NCI-H1694 treated with DMSO at 0.1 percent for 48 hours (cell line): Measurements from ENCODE around the gene AGAP5.

Source experiments
- DNase-seq: peaks from one replicate; lab custom pipeline; 2025; lab: John Stamatoyannopoulos, UW

Gene AGAP5

GRCh38 chr10:73653701-73654100, 44.2 kb downstream of the AGAP5 start:
- DNase-seq = no peak

GRCh38 chr10:73653195-73653594, 44.7 kb downstream of the AGAP5 start:
- no peak for DNase-seq

DNA sequence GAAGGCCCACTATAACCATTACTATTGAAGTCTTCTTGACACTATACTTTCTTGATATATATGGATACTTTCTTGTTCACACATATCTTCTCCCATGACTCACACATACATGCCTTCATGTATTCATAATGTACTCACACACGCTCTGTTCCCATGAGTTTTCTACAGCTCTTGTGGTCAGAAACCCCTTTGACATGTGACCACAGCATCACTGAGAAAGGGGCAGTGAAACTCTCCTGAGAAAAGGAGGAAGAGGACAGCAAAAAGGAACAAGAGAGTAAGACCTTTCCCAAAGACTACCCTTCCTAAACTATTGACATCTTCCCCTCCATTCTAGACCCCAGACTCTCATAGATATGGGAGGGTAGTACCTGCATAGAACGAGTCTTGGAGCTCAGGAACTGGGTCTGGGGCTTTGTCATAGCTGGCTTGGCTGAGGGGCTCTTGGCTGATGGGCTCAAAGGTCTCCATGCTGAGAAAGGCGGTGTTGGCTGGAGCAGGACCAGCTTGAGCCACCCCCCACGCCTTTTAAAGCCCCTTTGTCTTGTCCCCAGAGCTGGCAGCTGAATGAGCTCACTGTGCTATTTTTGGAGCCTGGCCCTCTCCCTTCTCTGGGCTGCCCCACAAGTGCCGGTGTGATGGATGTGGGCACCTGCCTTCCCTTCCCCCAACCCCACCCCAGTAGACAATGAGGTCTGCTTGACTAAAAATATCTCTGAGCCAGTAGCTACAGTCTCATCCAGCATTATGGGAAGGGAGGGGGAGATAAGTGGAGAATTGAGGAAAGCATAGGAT, 47.2 kb downstream of the AGAP5 start:
- no peak for DNase-seq

- no peak for DNase-seq
Observed at GRCh38 chr10:73649876-73650536, 47.9 kb downstream of the AGAP5 start.

GRCh38 chr10:73648975-73649829, 48.7 kb downstream of the AGAP5 start:
- no peak for DNase-seq

- DNase-seq = no peak
Observed at GRCh38 chr10:73647875-73648651, 49.8 kb downstream of the AGAP5 start.

DNA sequence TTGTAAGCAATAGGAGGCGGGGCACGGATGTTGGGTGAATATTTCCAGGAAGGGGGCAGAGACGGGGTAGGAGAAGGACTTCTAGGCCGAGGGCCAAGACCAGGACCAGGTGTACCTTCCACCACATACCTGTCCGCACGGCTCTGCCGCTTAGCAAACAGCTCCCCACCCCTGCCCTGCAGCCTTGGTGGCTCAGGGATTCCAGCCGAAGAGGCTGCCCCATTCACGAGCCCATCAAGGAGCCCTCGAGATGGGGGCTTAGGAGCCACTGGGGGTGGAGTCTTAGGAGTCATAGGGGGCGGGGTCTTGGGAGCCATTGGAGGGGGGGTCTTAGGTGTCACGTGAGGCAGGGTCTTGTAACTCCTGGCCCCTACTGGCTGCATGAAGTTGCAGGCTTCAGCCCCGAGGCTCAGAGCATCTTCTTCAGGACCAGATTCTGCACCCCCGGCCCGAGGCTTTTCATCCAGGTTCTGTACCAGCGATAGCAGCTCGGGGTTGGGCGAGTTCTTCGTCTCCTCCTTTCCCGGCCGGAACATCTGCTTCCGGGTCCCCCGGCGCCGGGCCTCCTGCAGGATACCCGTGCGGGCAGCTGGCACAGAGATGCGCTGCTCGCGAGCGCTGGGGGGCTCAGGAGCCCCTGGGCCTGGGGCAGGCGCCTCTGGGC, 50.6 kb downstream of the AGAP5 start:
- peak; percentile 36 for DNase-seq

DNA sequence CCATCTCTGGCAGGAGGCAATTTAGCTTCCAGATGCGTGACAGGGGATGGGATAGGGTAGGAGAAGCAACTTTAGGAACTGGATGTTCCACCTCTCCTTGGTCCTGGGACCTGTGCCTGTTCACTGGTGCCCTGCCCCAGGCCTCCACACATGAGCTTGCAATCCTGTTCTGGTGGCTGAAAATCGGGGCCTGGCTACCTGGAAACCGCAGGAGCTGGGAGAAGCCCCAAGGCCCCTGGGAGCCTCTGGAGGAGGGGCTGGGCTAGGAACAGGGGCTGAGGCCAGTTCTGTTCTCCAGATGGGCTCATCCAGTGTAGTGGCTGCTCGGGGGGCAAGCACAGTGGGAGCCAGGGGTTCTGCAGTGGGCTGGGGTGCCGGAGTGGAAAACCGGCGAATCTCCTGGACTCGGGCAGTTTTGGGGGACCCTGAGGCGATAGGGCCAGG, 51.3 kb downstream of the AGAP5 start:
- DNase-seq = no peak

DNA sequence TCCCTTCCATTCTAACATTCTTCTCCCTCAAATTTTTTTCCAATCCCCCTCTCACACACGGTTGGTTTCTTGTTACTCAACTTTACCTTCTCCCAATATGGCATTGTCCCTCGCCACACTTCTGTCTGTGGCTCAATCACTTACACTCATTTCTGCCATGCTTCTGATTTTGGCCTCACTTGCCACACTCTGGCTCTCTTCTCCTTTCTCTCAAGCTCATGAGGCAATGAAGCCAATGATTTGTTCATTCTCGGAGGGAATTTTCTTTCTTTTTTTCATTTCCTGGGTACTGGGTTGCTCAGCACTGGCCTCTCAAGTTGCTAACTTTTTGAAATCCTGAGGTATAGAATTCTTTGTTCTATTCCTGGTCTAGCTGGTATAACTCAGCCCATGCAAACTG, 52.7 kb downstream of the AGAP5 start:
- no peak for DNase-seq

- DNase-seq = no peak
Observed at GRCh38 chr10:73644767-73645166, 53.1 kb downstream of the AGAP5 start.

DNA sequence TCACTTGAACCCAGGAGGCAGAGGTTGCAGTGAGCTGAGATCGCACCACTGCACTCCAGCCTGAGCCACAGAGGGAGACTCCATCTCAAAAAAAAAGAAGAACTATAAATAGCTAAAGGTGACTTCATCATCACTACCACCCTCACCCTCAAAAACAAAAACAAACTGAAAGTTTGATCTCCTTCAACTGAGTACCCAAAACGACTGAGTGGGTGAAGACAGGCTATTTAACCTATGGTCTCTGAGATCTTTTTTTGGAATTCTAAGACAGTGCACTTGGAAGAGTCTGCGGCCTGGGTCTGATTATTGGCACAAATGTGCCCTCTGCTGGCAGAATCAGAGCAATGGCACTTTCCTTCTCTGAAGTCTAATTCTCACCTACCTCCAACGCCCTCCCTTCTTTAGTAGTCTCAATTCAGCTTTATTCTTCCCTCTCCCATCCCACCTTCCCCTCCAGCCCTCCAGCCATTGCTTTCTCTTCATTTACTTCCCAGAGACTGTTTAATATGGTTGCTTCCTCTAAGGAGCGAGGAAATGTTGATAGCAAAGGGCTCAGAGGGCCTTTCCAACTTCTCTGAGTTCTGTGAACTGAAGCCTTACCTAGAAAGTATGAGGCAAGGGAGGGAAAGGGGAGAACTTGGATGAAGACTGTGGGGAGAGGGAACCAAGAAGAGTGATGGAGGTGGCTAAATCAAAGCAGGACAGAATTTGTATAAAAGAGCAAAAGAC, 53.7 kb downstream of the AGAP5 start:
- peak; percentile 60 for DNase-seq

DNA sequence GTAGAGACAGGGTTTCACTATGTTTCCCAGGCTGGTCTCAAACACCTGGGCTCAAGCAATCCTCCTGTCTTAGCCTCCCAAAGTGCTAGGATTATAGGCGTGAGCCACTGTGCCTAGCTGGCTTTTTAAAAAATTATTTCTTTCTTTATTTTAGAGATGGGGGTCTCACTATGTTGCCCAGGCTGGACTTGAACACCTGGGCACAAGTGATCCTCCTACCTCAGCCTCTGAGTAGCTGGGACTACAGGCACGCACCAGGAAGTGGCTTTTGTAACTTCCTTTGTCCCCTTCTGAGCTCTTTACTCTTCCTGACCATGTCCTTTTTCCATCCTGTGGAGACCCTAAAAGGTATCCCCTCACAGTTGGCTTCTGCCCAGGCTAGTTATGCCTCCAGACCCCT, 54.5 kb downstream of the AGAP5 start:
- DNase-seq = no peak

- DNase-seq = no peak
Observed at GRCh38 chr10:73641328-73642060, 56.4 kb downstream of the AGAP5 start, which contains the start of gene MYOZ1. Gene MYOZ1 (minus strand): TSS chr10:73641474. CDS start chr10:73640017, 1,457 bp downstream.

- DNase-seq = no peak
Observed at GRCh38 chr10:73639286-73639685, 58.6 kb downstream of the AGAP5 start.

DNA sequence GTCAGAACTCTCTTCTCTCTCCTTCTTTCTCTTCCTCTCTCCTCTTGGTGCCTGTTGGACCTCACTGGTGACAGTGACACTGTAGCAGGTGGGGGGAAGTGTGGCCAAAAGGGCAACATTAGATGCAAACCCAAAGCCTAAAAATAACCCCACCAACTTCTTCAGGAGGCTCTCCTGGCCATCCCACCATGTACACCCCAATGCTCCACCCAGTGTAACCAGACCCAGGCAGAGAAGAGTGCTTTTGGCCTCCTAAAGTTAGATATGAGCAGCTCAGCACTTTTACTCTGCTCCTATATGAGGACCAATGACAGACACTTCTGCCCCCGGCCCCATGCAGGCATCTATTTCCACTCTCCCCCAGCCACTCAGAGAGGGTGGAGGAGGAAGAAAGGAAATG, 62.1 kb downstream of the AGAP5 start:
- no peak for DNase-seq

- no peak for DNase-seq
Observed at GRCh38 chr10:73634421-73634820, 63.5 kb downstream of the AGAP5 start.

GRCh38 chr10:73629165-73629564, 68.7 kb downstream of the AGAP5 start:
- no peak for DNase-seq

- no peak for DNase-seq
Observed at GRCh38 chr10:73628405-73628804, 69.5 kb downstream of the AGAP5 start.

DNA sequence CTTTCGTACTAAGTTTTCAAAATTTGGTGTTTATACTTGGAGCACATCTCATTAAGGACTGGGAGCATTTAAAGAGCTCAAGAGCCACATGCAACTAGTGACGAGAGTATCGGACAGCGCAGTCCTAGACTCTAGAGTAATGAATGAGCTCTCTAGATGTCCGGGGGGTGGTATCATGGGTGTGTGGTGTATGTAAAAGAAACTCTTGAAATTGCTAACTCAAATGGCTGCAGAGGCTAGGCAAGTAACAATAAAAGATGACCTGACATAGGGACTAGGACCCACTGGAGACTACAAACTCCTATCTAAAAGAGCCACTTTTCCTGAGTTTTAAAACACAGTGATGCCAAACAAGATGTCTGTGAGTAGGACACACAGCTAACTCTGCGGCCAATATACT, 70.6 kb downstream of the AGAP5 start:
- DNase-seq = no peak
